Naive thymus-derived CD4-positive, alpha-beta T cell (primary cell): ENCODE measurements around the gene KRTAP10-11. TPM values are rescaled to one million over a fixed set of nuclear protein-coding genes. Genes with fewer than 3 reads are reported as not detected.
"Not testable (repeated sequence)": the region's sequence is repeated elsewhere in the genome, so short reads cannot be mapped to it uniquely, and the experiment has no call there.

Experiments used
- ATAC-seq: fragments of 150-1000 bp; cut with Tn5 transposase; 2 replicates; pipeline ENCODE4 v1.10.0; 2021; ENCODE audit warnings: mild to moderate bottlenecking, moderate library complexity
- CTCF ChIA-PET: fragments of 350-600 bp; sonication (Branson Sonifier 250); formaldehyde crosslinking; loops from one replicate; lab custom pipeline; 2021; ENCODE audit warnings: antibody characterized with exemption; lab: Charles Lee
- POLR2A ChIA-PET: fragments of 350-600 bp; sonication (Branson Sonifier 250); formaldehyde crosslinking; loops from one replicate; lab custom pipeline; 2021; ENCODE audit warnings: antibody characterized with exemption, inconsistent platforms; lab: Charles Lee
- DNase-seq, 9 donors: peaks; one replicate each; pipeline versions ENCODE4 v3.0.0 to v3.0.0-alpha.2; 2020 to 2022; ENCODE audit warnings: mixed read lengths in 1 of 9
- H3K27ac ChIP-seq: one replicate; pipeline ENCODE4 v1.7.0; 2013; ENCODE audit warnings: mild to moderate bottlenecking, low read depth, low read length, moderate library complexity
- H3K27me3 ChIP-seq, 2 donors: one replicate each; pipeline ENCODE4 v1.7.0; 2013; ENCODE audit warnings: low read length in 2 of 2, mild to moderate bottlenecking in 2 of 2, moderate library complexity in 2 of 2; ENCODE audit not compliant: control insufficient read depth in 2 of 2, insufficient read depth in 2 of 2
- H3K36me3 ChIP-seq, 3 experiments: 1 replicate in 2 of 3; 2 replicates in 1 of 3; pipeline ENCODE4 v1.7.0; 2013; ENCODE audit warnings: low read length in 3 of 3, mild to moderate bottlenecking in 3 of 3, moderate library complexity in 1 of 3; ENCODE audit not compliant: insufficient read depth in 3 of 3, control insufficient read depth in 2 of 3
- H3K4me1 ChIP-seq, 2 donors: one replicate each; pipeline ENCODE4 v1.7.0; 2013; ENCODE audit warnings: low read length in 2 of 2, mild to moderate bottlenecking in 2 of 2, moderate library complexity in 1 of 2; ENCODE audit not compliant: control insufficient read depth in 2 of 2, insufficient read depth in 2 of 2
- H3K4me3 ChIP-seq: 2 replicates; pipeline ENCODE4 v1.7.0; 2013; ENCODE audit warnings: mild to moderate bottlenecking, low read length
- H3K9me3 ChIP-seq, 3 experiments: 1 replicate in 2 of 3; 2 replicates in 1 of 3; pipeline ENCODE4 v1.7.0; 2013; ENCODE audit warnings: low read length in 3 of 3; ENCODE audit not compliant: control insufficient read depth in 2 of 3
- H3K27ac Mint-ChIP-seq, 9 donors: one replicate each; pipeline ENCODE4 v1.8.0; 2020 to 2022; ENCODE audit warnings: mixed read lengths in 9 of 9, mild to moderate bottlenecking in 8 of 9, moderate library complexity in 5 of 9, inconsistent platforms in 2 of 9
- H3K27me3 Mint-ChIP-seq, 5 donors: one replicate each; pipeline ENCODE4 v1.8.0; 2021 to 2022; ENCODE audit warnings: mixed read lengths in 5 of 5, mild to moderate bottlenecking in 1 of 5
- H3K36me3 Mint-ChIP-seq, 5 donors: one replicate each; pipeline ENCODE4 v1.8.0; 2020 to 2022; ENCODE audit warnings: mixed read lengths in 5 of 5, mild to moderate bottlenecking in 3 of 5, inconsistent platforms in 1 of 5
- H3K4me1 Mint-ChIP-seq, 7 donors: one replicate each; pipeline ENCODE4 v1.8.0; 2020 to 2022; ENCODE audit warnings: mixed read lengths in 7 of 7, mild to moderate bottlenecking in 3 of 7, inconsistent platforms in 1 of 7
- H3K4me3 Mint-ChIP-seq, 10 donors: one replicate each; pipeline ENCODE4 v1.8.0; 2020 to 2022; ENCODE audit warnings: mild to moderate bottlenecking in 10 of 10, mixed read lengths in 10 of 10, moderate library complexity in 6 of 10, inconsistent platforms in 2 of 10
- H3K9me3 Mint-ChIP-seq, 11 donors: one replicate each; pipeline ENCODE4 v1.8.0; 2020 to 2022; ENCODE audit warnings: mixed read lengths in 11 of 11, mild to moderate bottlenecking in 4 of 11, inconsistent platforms in 1 of 11, moderate library complexity in 1 of 11
- intact Hi-C, 2 donors: fragments of 100-400 bp; cut with micrococcal nuclease; formaldehyde crosslinking; loops; one replicate each; pipeline ENCODE4 v1.15.1; 2023
- polyA plus RNA-seq, 2 donors: library from polyadenylated mRNA; unstranded; fragments of 300-500 nt; fragmentation: Illumina TruSeq; gene quantifications; one replicate each; pipeline ENCODE4 v1.2.3, GENCODE V29; 2021
- total RNA-seq, 6 experiments: library from RNA in 5 of 6; stranded (reverse) in 5 of 6; gene quantifications; 1 replicate in 5 of 6; 2 replicates in 1 of 6; pipeline ENCODE4 v1.2.3 and lab custom pipeline; 2021 to 2026

KRTAP10-11 gene
- total and polyA plus RNA-seq, 7 experiments from 2014 or later: not detected

DNA sequence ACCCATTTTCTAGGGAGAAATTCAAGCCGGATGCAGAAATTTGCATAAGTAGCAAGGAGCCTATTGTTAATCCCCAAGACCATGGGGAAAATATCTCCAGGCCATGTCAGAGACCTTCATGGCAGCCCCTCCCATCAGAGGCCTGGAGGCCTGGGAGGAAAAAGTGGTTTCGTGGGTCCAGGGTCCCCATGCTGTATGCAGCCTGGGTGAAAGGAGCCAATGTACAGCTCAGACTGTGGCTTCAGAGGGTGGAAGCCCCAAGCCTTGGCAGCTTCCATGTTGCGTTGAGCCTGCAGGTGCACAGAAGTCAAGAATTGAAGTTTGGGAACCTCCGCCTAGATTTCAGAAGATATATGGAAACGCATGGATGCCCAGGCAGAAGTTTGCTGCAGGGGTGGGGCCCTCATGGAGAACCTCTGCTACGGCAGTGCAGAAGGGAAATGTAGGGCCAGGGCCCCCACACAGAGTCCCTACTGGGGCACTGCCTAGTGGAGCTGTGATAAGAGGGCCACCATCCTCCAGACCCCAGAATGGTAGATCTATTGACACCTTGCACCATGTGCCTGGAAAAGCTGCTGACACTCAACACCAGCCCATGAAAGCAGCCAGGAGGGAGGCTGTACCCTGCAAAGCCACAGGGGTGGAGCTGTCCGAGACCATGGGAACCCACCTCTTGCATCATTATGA lies 35.9 kb upstream of the KRTAP10-11 start:
- CTCF ChIA-PET: interaction anchor here (0.9 kb wide), 1 partner anchor 45 kb away, joined by 3 read pairs; the partner anchor contains the start of gene KRTAP12-4
- POLR2A ChIA-PET: not testable (repeated sequence)

DNA sequence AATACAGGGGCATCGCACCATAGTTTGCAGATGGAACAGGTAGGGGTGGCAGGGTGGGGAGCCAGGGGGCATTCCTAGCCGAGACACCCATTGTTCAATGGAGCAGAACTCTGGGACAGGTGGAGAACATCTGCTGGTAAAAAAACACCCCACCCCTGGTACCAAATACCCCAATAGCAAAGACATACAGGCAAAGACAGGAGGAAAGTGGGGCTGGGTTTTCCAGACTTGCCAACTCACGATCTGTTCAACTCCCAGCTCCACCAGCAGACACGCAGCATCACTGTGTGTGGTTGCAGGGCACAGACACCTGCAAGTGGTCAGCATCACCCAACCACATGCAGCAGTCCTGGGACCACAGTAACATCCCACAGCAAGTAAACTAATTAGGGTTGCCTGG lies 34.7 kb upstream of the KRTAP10-11 start:
- peaks cover 8 to 34% (median 18%) of the 10 kb centered on the region in 11 donors for H3K9me3 Mint-ChIP-seq
- Histone ChIP-seq H3K4me3 (no peak overlapping the region), H3K27me3 (no peaks in the 10 kb centered on the region), H3K4me1 (peaks cover 3 to 10% of the 10 kb centered on the region in 2 donors), H3K27ac (no peak overlapping the region), H3K9me3 (peaks cover 0 to 19% (median 0%) of the 10 kb centered on the region in 3 experiments), H3K36me3 (no peaks in the 10 kb centered on the region)
- H3K36me3 Mint-ChIP-seq: peaks cover 8 to 14% (median 9%) of the 10 kb centered on the region in 5 donors
- peaks cover 0 to 11% (median 2%) of the 10 kb centered on the region in 5 donors for H3K27me3 Mint-ChIP-seq
- ChIA-PET POLR2A (no interaction called here), CTCF (no interaction called here)
- no peak for DNase-seq
- intact Hi-C loops: no loop called here
- ATAC-seq: no peak
- no peak overlapping the region for H3K4me3 Mint-ChIP-seq
- peak overlapping the region in 1 of 9 donors; percentile 47 for H3K27ac Mint-ChIP-seq
- H3K4me1 Mint-ChIP-seq: peaks cover 5 to 28% (median 18%) of the 10 kb centered on the region in 7 donors

More for the DNA sequence above, 35.9 kb upstream of the KRTAP10-11 start:
- Mint-ChIP-seq H3K27me3 (peaks cover 0 to 20% (median 6%) of the 10 kb centered on the region in 5 donors), H3K36me3 (peaks cover 8 to 14% (median 9%) of the 10 kb centered on the region in 5 donors), H3K4me1 (peaks cover 0 to 17% (median 9%) of the 10 kb centered on the region in 7 donors), H3K9me3 (peaks cover 8 to 39% (median 20%) of the 10 kb centered on the region in 11 donors)
- H3K4me3 ChIP-seq, H3K27ac Mint-ChIP-seq, H3K4me1 ChIP-seq, H3K4me3 Mint-ChIP-seq, ATAC-seq, intact Hi-C loops, H3K27me3 ChIP-seq, H3K27ac ChIP-seq, H3K36me3 ChIP-seq, DNase-seq: not testable (repeated sequence)
- peaks cover 0 to 19% (median 0%) of the 10 kb centered on the region in 3 experiments for H3K9me3 ChIP-seq

DNA sequence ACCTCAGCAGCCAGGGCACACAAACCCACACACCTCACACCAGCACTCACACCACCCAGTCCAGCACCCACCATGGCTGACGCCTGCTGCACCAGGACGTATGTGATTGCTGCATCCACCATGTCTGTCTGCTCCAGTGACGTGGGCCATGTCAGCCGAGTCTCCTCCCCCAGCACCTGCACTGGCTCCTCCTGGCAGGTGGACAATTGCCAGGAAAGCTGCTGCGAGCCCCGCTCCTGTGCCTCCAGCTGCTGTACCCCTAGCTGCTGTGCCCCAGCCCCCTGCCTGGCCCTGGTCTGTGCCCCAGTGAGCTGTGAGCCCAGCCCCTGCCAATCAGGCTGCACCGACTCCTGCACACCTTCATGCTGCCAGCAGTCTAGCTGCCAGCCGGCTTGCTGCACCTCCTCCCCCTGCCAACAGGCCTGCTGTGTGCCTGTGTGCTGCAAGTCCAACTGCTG lies 34.2 kb upstream of the KRTAP10-11 start, which contains the start of gene KRTAP10-8:
Gene KRTAP10-8 (plus strand): TSS at position 51 of the 458 bp plus-strand sequence. CDS start 22 bp downstream, at position 73.
- H3K4me1 ChIP-seq: peaks cover 7 to 15% of the 10 kb centered on the region in 2 donors
- Mint-ChIP-seq H3K27me3 (peaks cover 0 to 9% (median 0%) of the 10 kb centered on the region in 5 donors), H3K27ac (peak within 1 kb of the TSS in 1 of 9 donors; percentile 47), H3K36me3 (peaks cover 8 to 14% (median 9%) of the 10 kb centered on the region in 5 donors), H3K9me3 (peaks cover 8 to 34% (median 18%) of the 10 kb centered on the region in 11 donors), H3K4me3 (peak within 1 kb of the TSS in 1 of 10 donors; percentile 41), H3K4me1 (peaks cover 5 to 33% (median 23%) of the 10 kb centered on the region in 7 donors)
- H3K9me3 ChIP-seq: peaks cover 0 to 19% (median 0%) of the 10 kb centered on the region in 3 experiments
- H3K27ac ChIP-seq: no peak within 1 kb of the TSS
- H3K36me3 ChIP-seq: no peaks in the 10 kb centered on the region
- ATAC-seq (no peak), DNase-seq (no peak)
- CTCF ChIA-PET: no interaction called here
- H3K4me3 ChIP-seq: no peak within 1 kb of the TSS
- intact Hi-C loops: no loop called here
- POLR2A ChIA-PET: no interaction called here
- H3K27me3 ChIP-seq: no peaks in the 10 kb centered on the region

DNA sequence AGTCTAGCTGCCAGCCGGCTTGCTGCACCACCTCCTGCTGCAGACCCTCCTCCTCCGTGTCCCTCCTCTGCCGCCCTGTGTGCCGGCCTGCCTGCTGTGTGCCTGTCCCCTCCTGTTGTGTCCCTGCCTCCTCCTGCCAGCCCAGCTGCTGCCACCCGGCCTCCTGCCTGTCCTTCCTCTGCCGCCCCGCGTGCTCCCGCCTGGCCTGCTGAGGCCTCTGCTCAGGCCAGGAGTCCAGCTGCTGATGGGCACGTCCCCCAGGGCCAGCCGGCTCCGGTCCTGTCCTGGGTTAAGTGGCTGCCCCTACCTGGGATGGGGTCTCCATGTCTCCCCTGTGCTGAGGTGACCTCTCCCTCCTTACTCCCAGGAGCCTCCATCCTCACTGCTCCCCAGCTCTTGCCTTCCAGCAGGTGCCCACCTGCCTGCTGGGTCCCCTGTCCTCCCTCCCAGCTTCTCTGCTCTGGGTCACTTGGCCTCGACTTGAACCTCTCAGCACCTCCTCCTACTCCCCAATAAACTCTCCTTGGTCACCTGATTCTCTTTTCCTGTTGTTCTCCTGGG lies 33.5 kb upstream of the KRTAP10-11 start:
- DNase-seq: no peak
- H3K9me3 ChIP-seq: peaks cover 0 to 19% (median 0%) of the 10 kb centered on the region in 3 experiments
- H3K4me3 ChIP-seq: no peak overlapping the region
- ATAC-seq: no peak
- Mint-ChIP-seq H3K27ac (peak overlapping the region in 1 of 9 donors; percentile 47), H3K4me1 (peaks cover 5 to 40% (median 28%) of the 10 kb centered on the region in 7 donors), H3K4me3 (peak overlapping the region in 1 of 10 donors; percentile 41), H3K36me3 (peaks cover 8 to 14% (median 9%) of the 10 kb centered on the region in 5 donors), H3K27me3 (peaks cover 0 to 5% (median 0%) of the 10 kb centered on the region in 5 donors), H3K9me3 (peaks cover 8 to 31% (median 18%) of the 10 kb centered on the region in 11 donors)
- POLR2A ChIA-PET: no interaction called here
- intact Hi-C loops: no loop called here
- H3K27me3 ChIP-seq: no peaks in the 10 kb centered on the region
- no peak overlapping the region for H3K27ac ChIP-seq
- peaks cover 13 to 22% of the 10 kb centered on the region in 2 donors for H3K4me1 ChIP-seq
- no peaks in the 10 kb centered on the region for H3K36me3 ChIP-seq
- CTCF ChIA-PET: no interaction called here

DNA sequence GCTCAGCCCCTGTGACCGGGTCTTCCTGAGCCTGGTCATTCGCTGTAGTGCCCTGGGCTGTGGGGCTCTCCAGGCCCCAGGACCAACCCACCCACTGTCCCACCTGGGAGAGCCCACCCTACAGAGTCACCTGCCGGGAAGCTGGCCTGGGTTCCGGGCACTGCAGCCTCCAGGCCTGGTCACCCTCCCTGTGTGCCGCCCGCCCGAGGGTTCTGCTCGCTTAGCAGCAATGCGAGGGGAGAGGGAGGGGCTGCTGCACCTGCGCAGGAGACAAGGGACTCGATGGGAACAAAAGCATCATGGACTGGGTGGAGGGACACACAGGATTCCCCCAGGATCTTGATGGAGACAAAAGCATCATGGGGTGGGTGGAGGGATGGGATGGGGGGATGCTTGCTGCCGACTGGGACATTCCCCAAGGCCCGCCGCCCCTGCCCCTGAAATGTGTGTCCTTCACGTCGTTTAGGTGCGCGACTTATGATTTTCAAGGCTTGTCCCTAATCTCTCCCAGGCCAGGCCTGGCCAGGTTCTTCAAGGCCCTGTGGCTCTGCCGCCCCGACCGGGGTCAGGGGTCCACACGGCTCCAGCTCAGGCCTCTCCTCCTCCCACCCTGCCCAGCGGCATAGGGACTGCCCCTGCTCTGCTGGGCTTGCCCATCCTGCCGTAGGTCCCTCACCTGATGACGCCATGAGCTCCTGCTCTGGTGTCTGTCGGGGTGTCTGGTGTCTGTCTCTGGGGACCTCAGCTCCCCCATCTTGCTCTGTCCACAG lies 32.6 kb upstream of the KRTAP10-11 start:
- Histone ChIP-seq H3K9me3 (peaks cover 0 to 19% (median 0%) of the 10 kb centered on the region in 3 experiments), H3K4me3 (no peak overlapping the region), H3K4me1 (peaks cover 22 to 30% of the 10 kb centered on the region in 2 donors), H3K27ac (no peak overlapping the region), H3K27me3 (no peaks in the 10 kb centered on the region), H3K36me3 (no peaks in the 10 kb centered on the region)
- H3K4me1 Mint-ChIP-seq: peaks cover 11 to 48% (median 36%) of the 10 kb centered on the region in 7 donors
- H3K36me3 Mint-ChIP-seq: peaks cover 8 to 15% (median 12%) of the 10 kb centered on the region in 5 donors
- no peak overlapping the region for H3K4me3 Mint-ChIP-seq
- peaks cover 8 to 31% (median 19%) of the 10 kb centered on the region in 11 donors for H3K9me3 Mint-ChIP-seq
- ChIA-PET POLR2A (no interaction called here), CTCF (no interaction called here)
- intact Hi-C loops: no loop called here
- DNase-seq (no peak), ATAC-seq (no peak)
- peak overlapping the region in 1 of 9 donors; percentile 67 for H3K27ac Mint-ChIP-seq
- peaks cover 0 to 4% (median 0%) of the 10 kb centered on the region in 5 donors for H3K27me3 Mint-ChIP-seq

DNA sequence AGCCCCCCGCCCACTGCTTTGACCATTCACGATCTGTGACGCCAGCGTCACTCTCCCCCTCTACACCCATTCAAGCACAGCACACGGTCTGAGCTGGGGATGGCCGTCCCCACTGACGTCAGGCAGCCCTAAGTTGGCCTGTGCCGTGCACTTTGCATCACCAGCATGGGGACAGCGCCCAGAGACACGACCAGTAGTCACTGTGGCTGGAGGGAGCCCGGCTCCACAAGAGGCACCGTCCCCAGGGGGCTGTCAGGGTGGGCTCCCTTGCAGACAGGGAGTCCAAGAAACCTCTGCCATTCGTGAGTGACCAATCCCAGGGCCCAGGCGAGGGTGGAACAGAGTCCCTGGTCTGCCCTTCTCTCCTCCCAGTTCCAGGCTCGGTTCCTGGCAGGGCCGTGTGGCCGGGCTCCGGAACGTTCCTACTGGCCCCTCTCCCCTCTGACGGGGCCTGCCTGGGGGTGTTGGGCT lies 32.0 kb upstream of the KRTAP10-11 start:
- DNase-seq: no peak
- H3K27ac ChIP-seq: no peak overlapping the region
- peaks cover 17 to 54% (median 42%) of the 10 kb centered on the region in 7 donors for H3K4me1 Mint-ChIP-seq
- intact Hi-C loops: no loop called here
- no peak for ATAC-seq
- CTCF ChIA-PET: no interaction called here
- peaks cover 3 to 22% (median 11%) of the 10 kb centered on the region in 5 donors for H3K36me3 Mint-ChIP-seq
- POLR2A ChIA-PET: interaction anchor here (1.1 kb wide), 1 partner anchor 96 kb away, joined by 5 read pairs; no protein-coding TSS in a partner anchor
- H3K4me3 ChIP-seq: no peak overlapping the region
- no peaks in the 10 kb centered on the region for H3K36me3 ChIP-seq
- peaks cover 28 to 36% of the 10 kb centered on the region in 2 donors for H3K4me1 ChIP-seq
- peaks cover 7 to 31% (median 22%) of the 10 kb centered on the region in 11 donors for H3K9me3 Mint-ChIP-seq
- H3K27me3 ChIP-seq: no peaks in the 10 kb centered on the region
- peak overlapping the region in 1 of 10 donors; percentile 27 for H3K4me3 Mint-ChIP-seq
- H3K9me3 ChIP-seq: peaks cover 0 to 18% (median 0%) of the 10 kb centered on the region in 3 experiments
- peak overlapping the region in 7 of 9 donors; percentile 48 to 81 (median 58) for H3K27ac Mint-ChIP-seq
- H3K27me3 Mint-ChIP-seq: peaks cover 0 to 4% (median 0%) of the 10 kb centered on the region in 5 donors
